GM19372 (cell line): Measurements from ENCODE around the gene INTS11.
A peak's percentile ranks its signal among the peaks of the same experiment; 100 is the strongest.

ENCODE experiments used
- ATAC-seq: cut with Tn5 transposase; IDR thresholded peaks from one replicate; pipeline ENCODE4 v1.9.1; 2021; ENCODE audit warnings: mild to moderate bottlenecking, low read depth, moderate library complexity; ENCODE audit not compliant: unreplicated experiment

Gene INTS11

GRCh38 chr1:1287288-1288110 is 37.0 kb downstream of the INTS11 start:
- no peak for ATAC-seq

GRCh38 chr1:1286313-1287261 is 37.9 kb downstream of the INTS11 start:
- ATAC-seq, result no peak

- no peak for ATAC-seq
Observed at GRCh38 chr1:1285611-1286311, 38.7 kb downstream of the INTS11 start.

- no peak for ATAC-seq
Observed at GRCh38 chr1:1285102-1285571, 39.3 kb downstream of the INTS11 start.

- no peak for ATAC-seq
Observed at GRCh38 chr1:1284221-1285101, 40.0 kb downstream of the INTS11 start.

GRCh38 chr1:1283821-1284220 is 40.6 kb downstream of the INTS11 start:
- ATAC-seq, result no peak

- no peak for ATAC-seq
Observed at GRCh38 chr1:1282998-1283397, 41.5 kb downstream of the INTS11 start.

- no peak for ATAC-seq
Observed at GRCh38 chr1:1281533-1282321, 42.7 kb downstream of the INTS11 start.

GRCh38 chr1:1280782-1281481 is 43.5 kb downstream of the INTS11 start:
- ATAC-seq, result no peak

GRCh38 chr1:1279028-1279427 is 45.4 kb downstream of the INTS11 start:
- no peak for ATAC-seq

- no peak for ATAC-seq
Observed at GRCh38 chr1:1278620-1279019, 45.8 kb downstream of the INTS11 start.

GRCh38 chr1:1275836-1276235 is 48.6 kb downstream of the INTS11 start:
- ATAC-seq, result no peak

GRCh38 chr1:1274931-1275431 is 49.5 kb downstream of the INTS11 start:
- ATAC-seq, result no peak

GRCh38 chr1:1274299-1274930 is 50.0 kb downstream of the INTS11 start:
- ATAC-seq, result no peak

- peak; percentile 93 for ATAC-seq
Observed at GRCh38 chr1:1273512-1274298, 50.8 kb downstream of the INTS11 start, which contains the start of gene UBE2J2. UBE2J2 (minus strand) TSS chr1:1273854; CDS start chr1:1267992, 5,862 bp downstream.

GRCh38 chr1:1273209-1273511 is 51.3 kb downstream of the INTS11 start:
- no peak for ATAC-seq
